Fibroblast of skin of abdomen (primary cell): ENCODE results near the gene QSOX1.

Source experiments
- DNase-seq: peaks from one replicate; pipeline ENCODE4 v3.0.0-alpha.2; 2013

QSOX1 gene

DNA sequence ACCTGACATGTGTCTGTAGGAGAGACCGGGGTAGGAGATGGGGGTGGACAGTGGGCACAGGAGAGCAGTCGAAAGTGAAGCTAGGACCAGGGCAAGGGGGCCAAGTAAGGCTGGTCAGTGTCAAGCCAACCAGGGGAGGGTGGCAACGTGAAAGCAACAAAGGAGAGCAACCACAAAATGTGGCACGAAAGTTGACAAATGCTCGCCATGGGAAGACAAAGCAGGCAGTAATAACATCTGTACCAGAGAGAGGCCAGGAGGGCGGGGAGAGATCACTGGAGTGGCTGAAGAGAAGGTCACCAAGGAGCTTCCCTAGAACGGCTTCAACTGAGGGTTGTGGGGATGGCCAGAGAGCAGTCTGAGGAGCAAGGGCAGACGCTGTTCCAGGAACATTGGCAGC, 17.0 kb downstream of the QSOX1 start:
- no peak for DNase-seq

DNA sequence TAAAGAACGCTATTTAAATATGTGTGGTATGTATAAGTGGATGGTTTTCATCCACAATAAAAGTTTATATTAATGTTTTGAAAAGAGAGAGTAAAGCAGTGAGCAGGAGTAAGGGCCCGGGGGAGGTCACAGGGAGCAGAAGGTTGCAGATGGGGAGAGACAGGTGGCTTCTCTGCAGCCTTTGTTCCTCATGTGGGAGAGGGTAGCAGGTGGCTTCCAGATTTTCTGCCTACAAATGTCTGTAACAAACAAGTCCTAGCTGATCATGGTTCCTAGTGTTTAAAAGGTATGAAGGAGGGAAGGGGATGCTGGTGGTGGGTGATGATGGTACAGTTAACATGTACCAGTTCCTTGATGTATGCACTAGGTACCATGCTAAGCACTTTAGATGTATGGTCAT, 18.8 kb downstream of the QSOX1 start:
- DNase-seq: no peak

DNA sequence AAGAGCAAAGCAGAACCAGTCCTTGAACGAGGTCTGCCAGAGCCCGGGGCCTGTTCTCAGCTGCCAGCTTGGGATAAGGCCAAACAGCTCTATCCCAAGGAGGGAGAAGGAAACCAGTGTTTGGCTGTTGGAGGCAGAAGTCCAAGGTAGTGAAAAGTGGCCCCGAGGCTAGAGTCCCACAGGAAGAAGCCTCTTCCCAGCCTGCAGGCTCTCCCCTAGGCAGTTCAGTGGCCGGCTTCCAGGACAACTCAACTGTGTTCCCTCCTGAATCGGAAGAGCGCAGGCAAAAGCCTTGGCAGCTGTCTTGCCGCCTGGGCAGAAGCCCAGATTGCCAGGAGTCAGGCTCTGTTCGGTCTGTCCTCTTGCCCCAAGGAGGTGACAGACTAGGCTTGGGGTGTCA, 19.3 kb downstream of the QSOX1 start:
- DNase-seq: no peak

GRCh38 chr1:180175291-180175690, 20.6 kb downstream of the QSOX1 start:
- DNase-seq: no peak

DNA sequence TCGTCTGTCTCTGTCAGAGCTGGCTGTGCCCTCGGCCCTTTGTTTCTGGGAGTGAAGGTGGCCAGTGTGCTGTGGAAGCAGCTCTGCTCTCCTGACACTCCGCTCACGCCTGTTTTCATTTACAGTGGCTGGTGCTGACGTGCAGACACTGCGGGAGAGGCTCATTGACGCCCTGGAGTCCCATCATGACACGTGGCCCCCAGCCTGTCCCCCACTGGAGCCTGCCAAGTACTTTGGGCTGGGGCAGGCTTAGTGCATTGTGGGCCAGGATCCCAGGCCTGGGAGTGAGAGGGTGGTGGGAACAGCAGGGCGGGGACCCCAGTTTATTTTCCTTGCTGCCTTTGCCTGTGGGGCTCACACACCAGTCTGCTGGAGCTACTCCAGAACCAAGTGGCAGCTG, 21.1 kb downstream of the QSOX1 start:
- no peak for DNase-seq

GRCh38 chr1:180176965-180177364, 22.3 kb downstream of the QSOX1 start:
- DNase-seq: no peak

- no peak for DNase-seq
These were observed 23.3 kb downstream of the QSOX1 start for GRCh38 chr1:180177931-180178330.

- peak; percentile 47 for DNase-seq
These were observed 24.0 kb downstream of the QSOX1 start for GRCh38 chr1:180178511-180179161.

GRCh38 chr1:180179162-180179957, 24.7 kb downstream of the QSOX1 start:
- no peak for DNase-seq

DNA sequence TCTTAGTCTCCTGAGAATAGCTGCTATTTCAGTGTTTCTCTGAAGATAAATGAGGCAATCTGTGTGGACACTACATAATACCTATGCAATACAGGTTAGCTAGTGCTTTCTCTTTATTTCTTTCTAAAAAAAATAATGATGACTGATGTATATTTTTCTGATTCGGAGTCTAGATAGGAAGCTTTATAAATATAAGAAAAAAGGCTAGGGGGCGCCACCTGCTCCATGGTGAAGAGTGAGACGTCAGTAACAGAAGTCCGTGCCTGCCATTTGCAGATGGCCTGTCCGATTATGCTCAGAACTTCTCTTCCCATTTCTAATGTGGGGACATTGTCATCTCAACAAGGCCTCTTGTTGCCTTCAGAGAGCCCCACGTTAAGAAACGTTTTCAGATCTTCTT, 26.4 kb downstream of the QSOX1 start:
- no peak for DNase-seq

GRCh38 chr1:180181996-180182642, 27.4 kb downstream of the QSOX1 start:
- no peak for DNase-seq

DNA sequence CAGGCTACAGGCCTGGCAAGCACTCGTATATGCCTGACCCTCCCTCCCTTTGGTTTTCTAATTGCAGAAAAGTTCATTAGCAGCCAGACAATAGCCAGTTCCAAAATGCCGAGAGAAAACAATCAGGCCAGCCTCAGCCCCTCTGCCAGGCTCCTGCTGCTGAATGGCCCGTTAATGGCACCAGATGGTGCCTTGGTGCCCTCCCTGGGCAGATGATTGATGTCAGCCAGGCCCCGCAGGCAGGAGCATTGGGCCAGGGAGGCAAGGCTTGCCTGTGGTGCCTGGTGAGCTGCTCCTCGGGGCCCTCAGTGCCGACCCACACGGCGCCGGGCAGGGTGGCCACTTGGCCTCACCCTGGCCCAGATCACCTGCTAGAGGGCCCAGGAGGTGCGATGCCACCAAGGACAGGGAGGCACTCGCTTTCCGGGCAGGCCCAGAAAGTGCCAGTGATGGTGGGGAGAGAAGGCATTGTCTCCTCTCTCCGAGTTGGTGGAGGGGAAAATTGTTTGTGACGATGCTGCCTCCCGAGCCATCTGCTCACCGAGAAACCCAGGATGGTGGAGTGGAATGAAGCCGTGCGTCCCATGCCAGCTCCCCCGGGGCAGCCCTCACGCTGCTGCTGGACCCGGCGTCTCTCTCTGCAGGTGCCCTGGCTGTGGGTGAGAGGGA, 28.1 kb downstream of the QSOX1 start:
- DNase-seq: no peak

- no peak for DNase-seq
These were observed 28.8 kb downstream of the QSOX1 start for GRCh38 chr1:180183426-180183825.

GRCh38 chr1:180184041-180184440, 29.4 kb downstream of the QSOX1 start:
- no peak for DNase-seq

- DNase-seq: no peak
These were observed 30.6 kb downstream of the QSOX1 start for GRCh38 chr1:180185281-180185680.

GRCh38 chr1:180185971-180186645, 31.4 kb downstream of the QSOX1 start:
- no peak for DNase-seq

DNA sequence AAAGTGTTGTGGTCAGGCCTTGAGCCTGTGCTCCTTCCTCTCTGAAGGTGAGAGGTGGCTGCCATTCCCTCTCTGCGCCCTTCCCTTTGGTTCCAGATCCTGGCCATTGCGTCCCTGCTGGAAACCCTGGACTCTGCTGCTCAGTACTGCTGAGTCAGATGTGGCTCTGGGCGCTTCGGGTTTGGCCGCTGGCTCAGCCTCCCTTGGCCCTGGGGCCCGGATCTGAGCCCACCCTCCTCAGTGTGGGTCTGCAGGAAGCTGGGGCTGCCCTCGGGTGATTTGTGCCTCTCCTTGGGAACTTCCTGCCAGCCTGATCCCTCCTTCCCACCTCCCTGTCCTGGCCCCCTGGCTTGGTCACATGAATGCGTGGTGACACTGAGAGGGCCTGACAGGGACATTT, 32.2 kb downstream of the QSOX1 start:
- no peak for DNase-seq

DNA sequence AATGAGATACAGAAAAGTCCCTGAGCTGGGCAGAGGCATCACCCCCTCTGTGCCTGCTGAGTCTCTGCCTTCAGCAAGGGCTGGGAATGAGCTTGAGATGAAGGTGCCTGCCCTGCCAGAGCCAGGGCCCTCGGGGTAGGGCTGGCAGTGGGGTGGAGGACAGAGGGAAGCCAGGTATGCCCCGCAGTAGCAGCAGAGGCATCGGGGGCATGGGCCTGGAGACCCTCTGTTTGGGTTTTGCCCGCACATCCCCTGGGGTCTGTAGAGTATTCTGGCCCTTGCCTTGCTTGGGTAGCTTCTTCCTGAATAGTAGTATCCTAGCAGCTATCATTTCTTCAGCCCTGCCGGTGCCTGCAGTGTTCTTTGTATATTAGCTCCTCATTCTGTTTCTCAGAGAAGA, 33.0 kb downstream of the QSOX1 start:
- no peak for DNase-seq

- peak; percentile 39 for DNase-seq
These were observed 33.4 kb downstream of the QSOX1 start for GRCh38 chr1:180188091-180188506.

DNA sequence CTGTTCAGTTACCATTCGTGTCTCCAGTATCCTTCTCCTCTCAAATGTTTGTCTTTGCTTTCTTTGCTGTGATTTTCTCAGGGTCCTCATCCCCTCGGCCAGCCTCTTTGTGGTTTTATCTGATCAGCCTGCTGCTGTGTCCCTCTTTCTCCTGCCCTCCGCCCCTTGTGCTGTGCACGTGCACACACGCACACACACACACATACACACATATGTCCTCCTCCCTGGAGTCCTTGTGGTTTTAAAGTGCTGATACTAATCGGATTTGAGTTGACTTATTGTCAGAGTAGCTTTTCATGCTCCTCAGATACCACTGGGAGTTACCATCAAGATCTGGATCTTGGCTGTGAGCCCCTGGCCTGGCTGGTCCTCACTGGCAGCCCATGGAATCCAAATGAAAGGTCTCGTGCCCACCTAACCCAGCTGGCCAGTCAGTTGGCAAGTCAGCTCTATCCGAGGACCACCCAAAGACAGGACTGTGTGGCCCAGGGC, 34.1 kb downstream of the QSOX1 start:
- DNase-seq: no peak

- DNase-seq: no peak
These were observed 35.4 kb downstream of the QSOX1 start for GRCh38 chr1:180190091-180190490.

DNA sequence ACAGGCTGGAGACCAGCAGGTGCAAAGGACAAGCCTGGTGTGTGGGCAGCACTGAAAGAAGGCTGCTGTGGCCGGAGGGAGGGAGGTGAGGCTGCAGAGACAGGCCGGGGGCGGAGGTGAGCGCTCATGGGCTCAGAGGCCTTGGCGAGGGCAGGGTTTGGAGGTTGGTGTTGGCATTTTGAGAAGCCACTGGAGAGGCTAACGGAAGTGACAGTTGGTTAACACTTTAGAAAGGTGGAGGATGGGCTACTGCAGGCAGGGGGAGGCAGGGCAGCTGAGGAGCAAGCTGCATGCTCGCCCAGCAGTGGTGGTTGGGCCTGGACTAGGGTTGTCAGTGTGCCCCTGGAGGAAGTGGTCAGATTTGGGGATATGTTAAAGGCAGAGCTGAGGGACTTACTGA, 37.5 kb downstream of the QSOX1 start:
- DNase-seq: no peak
